Activated T-helper 1 cell treated with Interleukin-2 at 50 U/mL for 16 hours (primary cell): ENCODE results near the gene RIIAD1.
"Not testable (repeated sequence)": the region's sequence is repeated elsewhere in the genome, so short reads cannot be mapped to it uniquely, and the experiment has no call there.

Source experiments
- DNase-seq: peaks from one replicate; pipeline ENCODE4 v3.0.0-alpha.2; 2020; ENCODE audit warnings: low read depth

Gene RIIAD1

DNA sequence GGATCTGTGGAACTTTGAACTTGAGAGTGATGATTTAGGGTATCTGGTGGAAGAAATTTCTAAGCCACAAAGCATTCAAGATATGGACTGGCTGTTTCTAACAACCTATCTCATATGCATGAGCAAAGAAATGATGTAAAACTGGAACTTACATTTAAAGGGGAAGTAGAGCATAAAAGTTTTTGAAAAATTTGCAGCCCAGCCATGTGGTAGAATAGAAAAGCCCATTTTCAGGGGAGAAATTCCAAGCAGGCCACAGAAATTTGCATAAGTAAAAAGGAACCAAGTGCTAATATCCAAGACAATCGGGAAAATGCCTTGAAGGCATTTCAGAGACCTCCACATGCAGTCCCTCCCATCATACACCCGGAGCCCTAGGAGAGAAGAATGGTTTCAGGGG lies 15.7 kb downstream of the RIIAD1 start:
- no peak for DNase-seq

DNA sequence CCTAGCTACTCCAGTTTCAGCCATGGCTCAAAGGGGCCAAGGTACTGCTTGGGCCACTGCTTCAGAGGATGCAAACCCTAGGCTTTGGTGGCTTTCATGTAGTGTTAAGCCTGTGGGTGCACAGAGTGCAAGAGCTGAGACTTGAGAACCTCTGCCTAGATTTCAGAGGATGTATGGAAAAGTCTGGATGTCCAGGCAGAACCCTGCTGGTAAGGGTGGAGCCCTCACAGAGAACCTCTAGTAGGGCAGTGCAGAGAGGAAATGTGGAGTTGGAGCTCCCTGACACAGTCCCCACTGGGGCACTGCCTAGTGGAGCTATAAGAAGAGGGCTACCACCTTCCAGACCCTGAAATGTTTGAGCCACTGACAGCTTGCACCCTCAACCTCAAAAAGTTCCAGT lies 16.2 kb downstream of the RIIAD1 start:
- DNase-seq, result no peak

GRCh38 chr1:151739590-151740355 lies 18.5 kb downstream of the RIIAD1 start:
- no peak for DNase-seq

- DNase-seq, result no peak
Measured at GRCh38 chr1:151741516-151741915, 20.2 kb downstream of the RIIAD1 start.

DNA sequence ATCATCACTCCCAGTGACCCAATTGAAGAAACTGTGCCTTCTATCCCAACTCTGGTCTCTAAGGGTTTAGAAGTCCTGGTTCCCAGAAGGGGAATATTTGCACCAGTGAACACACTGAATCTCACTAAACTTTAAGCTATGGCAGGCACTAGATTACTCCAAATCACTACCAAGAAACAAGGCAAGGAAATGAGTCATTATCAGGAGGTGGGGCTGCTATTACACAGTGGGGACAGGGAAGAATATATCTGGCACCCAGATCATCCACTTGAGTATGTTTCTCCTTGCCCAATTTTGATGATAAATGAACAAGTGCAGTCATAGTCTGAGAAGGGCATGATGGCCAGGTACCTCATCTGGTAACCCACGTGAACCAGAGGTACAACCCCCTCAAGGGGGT lies 35.0 kb downstream of the RIIAD1 start:
- no peak for DNase-seq

DNA sequence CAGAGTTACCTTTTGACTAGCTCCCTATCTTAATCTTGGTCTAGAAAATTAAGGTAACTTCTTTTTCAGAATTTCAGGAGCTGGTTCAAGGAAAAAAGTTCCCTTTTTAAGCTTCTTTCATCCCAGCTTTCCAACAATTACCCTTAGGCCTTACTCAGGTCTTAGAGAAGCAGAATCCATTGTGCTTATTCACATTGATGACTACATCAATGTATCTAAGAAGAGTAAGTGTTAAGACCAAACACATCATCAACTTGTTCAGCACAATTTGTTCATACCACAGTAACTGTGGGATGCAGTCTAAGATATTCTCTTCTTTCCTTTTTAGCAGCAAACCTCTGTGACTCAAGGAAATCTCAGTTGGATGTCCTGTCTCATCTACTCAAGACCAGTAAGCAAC lies 37.9 kb downstream of the RIIAD1 start:
- no peak for DNase-seq

- DNase-seq, result no peak
Measured at GRCh38 chr1:151760597-151761385, 39.5 kb downstream of the RIIAD1 start.

DNA sequence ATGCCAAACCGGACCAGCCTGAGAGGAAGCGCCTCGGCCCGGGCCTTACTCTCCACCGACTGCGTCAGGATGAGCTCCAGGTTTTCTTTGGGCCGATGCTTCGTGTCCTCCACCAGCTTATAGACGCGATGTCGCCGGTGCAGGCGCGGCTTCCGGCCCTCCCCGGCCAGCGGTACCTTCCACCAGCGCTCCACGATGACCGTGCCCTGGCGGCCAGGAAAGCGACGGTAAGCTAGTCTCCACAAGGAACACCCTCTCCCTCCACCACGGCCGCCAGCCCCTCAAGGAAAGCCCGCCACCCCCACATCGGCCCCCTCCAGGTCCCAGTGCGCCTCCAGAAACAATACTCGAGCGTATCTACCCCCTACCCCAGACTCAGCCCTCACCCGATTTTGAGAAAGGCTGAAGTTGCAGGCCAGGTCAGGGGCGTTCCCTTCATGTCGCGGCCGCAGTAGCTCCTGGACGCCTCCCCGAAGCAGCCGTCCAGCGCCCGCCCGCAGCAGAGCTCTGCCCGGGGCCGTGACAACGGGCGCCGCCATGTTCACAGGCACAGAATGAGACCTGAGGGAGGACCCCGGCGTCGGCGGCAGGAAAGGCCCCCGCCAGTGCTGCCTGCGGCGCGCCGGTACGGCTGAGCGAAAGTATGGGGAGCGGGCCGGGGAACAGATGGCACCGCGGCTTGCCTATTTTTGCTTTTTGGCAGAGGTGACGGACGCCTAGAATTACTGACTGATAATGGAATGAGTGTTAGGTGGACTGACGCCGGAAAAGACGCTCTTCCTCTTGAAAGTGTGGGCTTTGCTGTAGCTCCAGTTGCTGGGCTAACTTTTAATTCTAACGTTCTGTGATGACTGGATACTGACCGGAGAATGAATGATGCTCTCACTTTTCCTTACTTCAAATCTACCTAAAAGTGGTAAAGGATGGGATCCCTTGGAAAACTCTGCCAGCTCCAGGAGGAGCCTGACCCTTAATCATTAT lies 41.9 kb downstream of the RIIAD1 start, which contains the start of gene MRPL9:
Gene MRPL9, minus strand, starts transcription at position 556 of the 981 bp plus-strand sequence. Its CDS starts 17 bp downstream, at position 539.
- peak; percentile 74 for DNase-seq

GRCh38 chr1:151763990-151764389 lies 42.7 kb downstream of the RIIAD1 start:
- DNase-seq, result no peak

GRCh38 chr1:151768351-151769066 lies 47.2 kb downstream of the RIIAD1 start:
- not testable (repeated sequence) for DNase-seq

- not testable (repeated sequence) for DNase-seq
Measured at GRCh38 chr1:151769270-151769669, 47.9 kb downstream of the RIIAD1 start.

DNA sequence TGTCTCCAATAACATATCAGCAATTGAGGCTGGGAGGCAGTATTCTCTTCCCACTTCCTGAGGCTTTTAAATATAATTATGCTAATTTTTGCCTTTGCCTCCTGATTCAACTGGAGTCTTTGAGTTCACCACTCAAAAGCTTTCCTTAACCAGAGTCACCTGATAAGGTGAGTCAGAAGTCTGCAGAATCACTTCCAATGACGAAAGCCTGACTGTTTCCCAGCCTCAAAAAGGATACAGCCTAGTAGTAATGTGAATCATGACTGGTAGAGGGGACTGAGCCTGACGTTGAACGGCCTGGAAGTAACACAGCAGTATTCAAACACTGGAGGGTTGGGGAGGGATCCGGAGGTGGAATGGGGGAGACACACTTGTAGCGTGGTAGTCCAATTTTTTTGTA lies 52.4 kb downstream of the RIIAD1 start:
- no peak for DNase-seq

DNA sequence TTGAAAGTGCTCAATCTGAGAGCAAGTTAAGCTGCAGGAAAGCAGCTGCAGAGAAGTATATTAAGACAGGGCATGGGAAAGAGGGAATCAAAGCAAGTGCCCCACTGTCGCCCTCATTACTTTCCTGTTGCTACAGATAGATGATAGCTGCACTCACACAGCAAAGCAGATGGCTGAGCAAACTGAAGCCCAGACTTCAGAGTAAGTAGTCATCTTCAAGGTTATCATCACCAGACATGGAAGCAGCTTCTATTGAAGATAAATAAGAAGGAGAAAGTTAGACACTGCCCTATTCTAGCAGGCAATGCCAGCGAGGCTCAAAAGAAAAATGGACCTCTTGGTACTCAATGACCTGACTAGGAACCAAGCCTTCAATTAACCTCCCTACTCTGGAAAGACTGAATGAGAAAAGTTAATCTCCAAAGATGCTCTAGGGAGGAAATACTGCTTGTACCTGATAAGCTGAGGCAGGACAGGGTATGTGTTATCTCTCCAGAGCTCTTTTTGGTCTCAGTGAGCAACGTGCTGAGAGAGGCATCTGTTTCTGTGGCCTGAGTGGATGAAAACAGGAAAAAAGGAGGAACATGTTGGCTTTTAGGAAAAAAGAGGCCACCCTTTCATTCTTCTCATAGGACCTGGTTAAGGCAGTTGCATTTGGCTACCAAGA lies 53.1 kb downstream of the RIIAD1 start:
- no peak for DNase-seq

GRCh38 chr1:151775894-151776664 lies 54.8 kb downstream of the RIIAD1 start:
- no peak for DNase-seq

DNA sequence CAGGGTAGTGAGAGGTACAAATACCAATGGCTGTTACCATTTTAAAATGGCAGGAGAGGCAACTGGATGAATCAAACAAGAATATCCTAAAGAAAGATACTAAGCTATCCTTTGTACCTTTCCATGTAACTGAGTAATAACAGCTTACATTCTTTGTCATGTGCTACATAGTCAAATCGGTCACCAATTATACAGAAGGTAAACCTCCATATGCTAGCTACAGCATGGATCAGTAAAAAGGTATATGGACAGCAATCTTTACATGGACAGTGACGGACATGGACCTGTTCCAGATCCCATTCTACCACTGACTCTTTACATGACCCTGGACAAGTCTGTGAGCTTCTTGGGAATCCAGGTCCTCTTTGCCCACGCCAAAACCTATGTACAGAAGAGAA lies 55.3 kb downstream of the RIIAD1 start:
- DNase-seq, result no peak

GRCh38 chr1:151777317-151777716 lies 56.0 kb downstream of the RIIAD1 start:
- DNase-seq, result no peak
